NCI-H1417 treated with DMSO at 0.1 percent for 48 hours (cell line): ENCODE results near the gene HNRNPU.
"Not testable (repeated sequence)": the region's sequence is repeated elsewhere in the genome, so short reads cannot be mapped to it uniquely, and the experiment has no call there.

Experiments used
- DNase-seq: peaks from one replicate; lab custom pipeline; 2025; lab: John Stamatoyannopoulos, UW

HNRNPU gene

DNA sequence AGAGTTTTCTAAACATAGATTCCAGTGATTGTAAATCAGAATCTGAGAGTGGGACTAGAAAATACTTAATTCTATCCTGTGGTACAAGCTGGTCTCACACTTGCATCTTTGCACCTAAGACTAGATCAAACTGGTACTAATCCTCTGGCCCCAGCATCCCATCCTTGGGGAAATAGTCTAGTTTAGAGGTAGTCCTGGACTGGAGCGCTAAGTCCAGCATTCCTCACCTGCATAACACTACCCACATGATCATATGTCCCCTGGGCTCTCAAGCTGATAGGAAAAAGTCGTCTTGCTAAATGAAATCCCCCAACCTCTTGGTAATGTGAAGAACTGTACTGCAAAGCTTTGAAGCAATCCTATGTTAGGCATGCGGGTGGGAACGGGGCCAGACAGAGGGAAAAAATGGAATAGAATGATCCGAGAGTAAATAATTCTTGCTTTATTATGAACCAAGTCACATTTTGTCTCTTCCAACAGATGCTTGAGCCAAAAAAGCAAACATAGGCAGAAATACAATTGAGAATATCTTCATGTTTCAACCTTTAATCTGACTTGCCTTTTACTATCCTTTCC is 24.0 kb downstream of the HNRNPU start:
- DNase-seq = no peak

GRCh38 chr1:244839656-244840055 is 24.7 kb downstream of the HNRNPU start:
- DNase-seq = no peak

GRCh38 chr1:244837597-244838258 is 26.6 kb downstream of the HNRNPU start:
- no peak for DNase-seq

- no peak for DNase-seq
Measured at GRCh38 chr1:244836584-244836983, 27.8 kb downstream of the HNRNPU start.

DNA sequence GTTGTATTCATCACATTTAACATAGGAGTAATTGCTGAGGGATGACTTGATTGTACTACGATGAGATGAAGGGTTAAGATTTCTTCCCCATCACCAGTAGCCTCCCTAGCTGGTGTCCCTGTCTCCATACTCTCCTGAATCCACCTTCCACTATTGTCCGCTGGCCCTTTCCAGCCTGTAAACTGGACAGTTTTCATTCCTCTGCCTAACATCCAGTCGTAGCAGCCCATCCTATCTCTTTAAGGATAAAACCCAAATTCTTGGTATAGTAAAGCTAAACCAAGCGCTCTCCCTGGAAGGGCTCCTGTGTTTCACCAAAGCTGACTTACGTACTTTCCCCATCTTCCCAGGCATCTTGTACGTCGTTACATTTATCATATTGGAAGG is 28.2 kb downstream of the HNRNPU start:
- DNase-seq = peak; percentile 5

GRCh38 chr1:244835276-244836134 is 28.8 kb downstream of the HNRNPU start, which contains the start of gene COX20:
Gene COX20, plus strand, starts transcription at chr1:244835658. Its CDS starts 57 bp downstream, at chr1:244835715.
- DNase-seq = peak; percentile 92

GRCh38 chr1:244834543-244835275 is 29.6 kb downstream of the HNRNPU start:
- peak; percentile 91 for DNase-seq

DNA sequence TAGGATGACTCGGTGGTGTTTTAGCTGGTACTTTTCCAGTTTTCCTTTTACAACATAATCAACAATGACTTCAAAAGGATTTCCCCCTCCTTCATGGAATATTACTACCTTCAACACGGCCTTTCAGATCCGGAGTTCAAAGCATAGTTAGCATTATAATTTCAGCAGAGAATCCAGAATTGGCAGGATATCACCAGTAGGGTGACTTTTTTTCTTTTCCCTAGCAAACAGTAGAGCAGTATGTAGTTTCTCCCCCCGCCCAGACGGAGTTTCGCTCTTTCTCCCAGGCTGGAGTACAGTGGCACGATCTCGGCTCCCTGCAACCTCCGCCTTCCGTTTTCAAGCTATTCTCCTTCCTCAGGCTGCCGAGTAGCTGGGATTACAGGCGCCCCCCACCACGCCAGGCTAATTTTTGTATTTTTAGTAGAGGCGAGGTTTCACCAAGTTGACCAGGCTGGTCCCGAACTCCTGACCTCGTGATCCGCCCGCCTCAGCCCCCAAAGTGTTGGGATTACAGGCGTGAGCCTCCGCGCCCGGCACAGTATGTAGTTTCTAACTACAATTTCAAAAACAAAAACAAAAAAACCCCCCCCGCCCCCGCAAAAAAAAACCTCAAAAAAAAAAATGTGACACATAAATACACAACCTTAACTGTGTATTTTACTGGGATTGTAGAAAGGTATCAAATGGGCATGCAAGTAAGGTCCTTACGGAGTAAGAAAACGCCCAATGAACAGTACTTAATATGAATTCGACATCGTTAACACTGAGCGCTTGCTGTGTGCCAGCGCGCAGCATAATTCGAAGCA is 30.4 kb downstream of the HNRNPU start:
- peak; percentile 60 for DNase-seq

DNA sequence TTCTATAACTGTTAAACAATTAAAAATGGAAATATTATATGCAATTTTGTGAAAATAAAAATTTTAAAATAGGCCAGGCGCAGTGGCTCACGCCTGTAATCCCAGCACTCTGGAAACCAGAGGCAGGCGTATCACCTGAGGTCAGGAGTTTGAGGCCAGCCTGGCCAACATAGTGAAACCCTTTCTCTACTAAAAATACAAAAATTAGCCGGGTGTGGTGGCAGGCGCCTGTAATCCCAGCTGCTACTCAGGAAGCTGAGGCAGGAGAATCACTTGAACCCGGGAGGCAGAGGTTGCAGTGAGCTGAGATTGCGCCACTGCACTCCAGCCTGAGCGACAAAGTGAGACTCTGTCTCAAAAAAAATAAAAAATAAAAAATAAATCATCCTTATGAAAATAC is 31.1 kb downstream of the HNRNPU start:
- DNase-seq = not testable (repeated sequence)

GRCh38 chr1:244830639-244831038 is 33.7 kb downstream of the HNRNPU start:
- no peak for DNase-seq

DNA sequence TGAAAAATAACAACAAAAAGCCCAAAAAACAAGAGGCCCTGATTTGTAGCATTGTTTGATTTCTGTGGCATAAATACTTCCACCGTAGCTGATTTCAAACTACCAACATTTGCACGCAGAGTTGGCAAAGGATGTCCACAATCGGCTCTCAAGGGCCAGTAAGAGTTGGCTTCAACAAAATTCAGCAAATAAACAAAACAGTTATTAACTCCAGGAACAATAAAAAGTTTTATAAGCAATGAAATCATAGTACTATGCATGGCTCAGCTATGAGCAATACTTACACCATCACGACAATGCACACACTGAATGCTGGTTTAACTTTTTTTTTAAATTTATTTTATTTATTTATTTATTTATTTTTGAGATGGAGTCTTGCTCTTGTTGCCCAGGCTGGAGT is 37.6 kb downstream of the HNRNPU start:
- DNase-seq = no peak

DNA sequence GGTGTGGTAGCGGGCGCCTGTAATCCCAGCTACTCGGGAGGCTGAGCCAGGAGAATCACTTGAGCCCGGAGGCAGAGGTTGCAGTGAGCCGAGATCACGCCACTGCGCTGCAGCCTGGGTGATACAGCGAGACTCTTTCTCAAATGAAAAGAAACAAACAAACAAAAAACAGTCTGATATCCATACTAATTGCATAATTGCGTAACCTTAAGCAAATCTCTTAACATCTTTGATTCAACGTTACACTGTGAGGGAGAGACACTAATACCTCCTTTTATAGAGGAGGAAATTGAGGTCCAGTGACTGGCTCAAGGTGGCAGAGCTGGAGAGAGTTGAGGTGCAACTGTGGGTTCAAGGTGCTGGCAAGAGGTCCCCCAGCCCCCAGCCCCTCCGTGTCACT is 41.5 kb downstream of the HNRNPU start:
- DNase-seq = no peak

- DNase-seq = no peak
Measured at GRCh38 chr1:244821134-244821533, 43.2 kb downstream of the HNRNPU start.

DNA sequence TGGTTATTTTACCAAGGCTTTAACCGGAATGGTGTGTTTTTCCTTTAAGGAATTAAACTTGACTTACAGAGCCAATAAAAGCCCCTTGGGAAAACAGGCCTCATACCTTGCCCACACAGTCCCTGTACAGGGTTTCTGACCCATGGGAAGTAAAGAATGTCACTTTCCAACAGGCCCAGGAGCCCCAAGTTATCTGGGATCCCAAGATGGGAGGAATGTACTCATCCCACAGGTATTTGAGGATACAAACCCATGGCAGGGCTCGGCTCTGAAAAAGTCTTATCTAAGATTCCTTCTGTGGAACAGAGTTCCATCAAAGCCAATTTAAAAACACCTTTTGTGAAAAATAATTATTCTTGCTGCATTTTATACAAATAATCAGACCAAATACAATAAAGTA is 44.2 kb downstream of the HNRNPU start:
- DNase-seq = no peak

- DNase-seq = no peak
Measured at GRCh38 chr1:244817415-244817894, 46.9 kb downstream of the HNRNPU start.

DNA sequence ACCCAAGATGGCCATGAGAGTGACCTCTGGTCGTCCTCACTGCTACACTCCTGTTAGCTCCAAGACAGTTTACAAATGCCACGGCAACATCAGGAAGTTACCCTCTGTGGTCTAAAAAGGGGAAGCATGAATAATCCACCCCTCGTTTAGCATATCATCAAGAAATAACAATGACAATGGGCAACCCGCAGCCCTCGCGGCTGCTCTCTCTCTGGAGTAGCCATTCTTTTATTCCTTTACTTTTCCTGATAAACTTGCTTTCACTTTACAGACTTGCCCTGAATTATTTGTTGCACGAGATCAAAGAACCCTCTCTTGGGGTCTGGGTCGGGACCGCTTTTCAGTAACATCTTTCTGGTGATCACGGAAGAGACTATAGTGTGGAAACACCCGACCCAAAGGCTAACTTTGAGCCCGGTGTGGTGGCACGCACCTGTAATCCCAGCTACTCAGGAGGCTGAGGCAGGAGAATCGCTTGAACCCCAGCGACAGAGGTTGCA is 48.7 kb downstream of the HNRNPU start:
- no peak for DNase-seq

DNA sequence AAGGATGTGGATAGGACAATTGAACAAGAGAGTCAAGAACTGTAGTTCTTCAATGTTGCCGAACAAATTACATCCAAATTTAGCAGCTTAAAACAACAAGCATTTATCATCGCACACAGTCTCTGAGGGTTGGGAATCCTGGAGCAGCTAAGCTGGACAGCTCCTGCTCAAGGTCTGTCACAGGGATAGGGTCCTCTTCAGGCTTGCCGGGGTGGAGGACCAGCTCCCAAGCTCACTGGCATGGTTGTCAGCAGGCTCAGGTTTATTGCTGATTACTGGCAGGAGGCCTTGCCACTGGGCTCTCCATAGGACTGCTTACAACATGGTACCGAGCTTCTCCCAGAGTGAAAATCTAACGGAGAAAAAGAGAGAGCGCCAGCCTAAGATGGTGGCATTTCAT is 51.0 kb downstream of the HNRNPU start:
- no peak for DNase-seq

GRCh38 chr1:244810221-244810620 is 54.1 kb downstream of the HNRNPU start:
- no peak for DNase-seq

DNA sequence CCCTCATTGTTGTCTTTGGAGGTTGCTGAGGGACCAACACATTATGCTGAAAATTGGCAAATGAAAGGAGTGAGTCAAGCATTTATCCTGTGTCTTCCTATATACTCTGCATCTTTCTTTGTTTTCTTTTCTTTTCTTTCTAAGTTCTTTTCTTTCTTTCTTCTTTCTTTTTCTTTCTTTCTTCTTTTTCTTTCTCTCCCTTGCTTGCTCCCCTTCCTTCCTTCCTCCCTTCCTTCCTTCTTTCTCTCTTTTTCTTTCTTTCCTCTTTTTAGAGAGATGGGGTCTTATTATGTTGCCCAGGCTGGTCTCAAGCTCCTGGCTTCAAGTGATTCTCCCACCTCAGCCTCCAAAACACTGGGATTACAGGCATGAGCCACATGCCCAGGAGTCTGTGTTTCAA is 57.2 kb downstream of the HNRNPU start:
- no peak for DNase-seq

- DNase-seq = no peak
Measured at GRCh38 chr1:244804841-244805240, 59.5 kb downstream of the HNRNPU start.
